ENCODE measurements around the gene CTBP2. TPM values are rescaled to one million over a fixed set of nuclear protein-coding genes. Genes with fewer than 3 reads are reported as not detected.

Gene CTBP2
- total RNA-seq, 1 donor from 2014 or later, result 57.7 TPM

DNA sequence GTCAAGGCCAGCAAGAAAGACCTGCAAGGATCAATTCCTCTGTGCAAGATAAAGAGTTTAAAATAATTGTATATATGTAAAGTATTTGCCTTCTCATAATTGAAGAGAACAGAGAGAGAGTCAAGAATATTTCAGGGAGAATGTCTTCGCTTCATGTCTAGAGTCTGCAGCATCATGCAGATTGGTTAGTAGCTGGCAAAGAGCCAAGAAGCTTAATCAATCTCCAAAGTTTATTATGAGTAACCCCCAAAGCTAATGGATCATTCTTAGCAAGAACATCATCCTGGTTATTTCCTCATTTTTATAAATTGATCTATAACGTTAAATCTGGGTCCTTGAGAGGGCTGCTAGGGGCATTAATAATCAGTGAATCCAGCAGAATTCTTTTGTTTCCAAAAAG is 38.9 kb upstream of the CTBP2 start:
- DNase-seq (ENCODE audit: low spot score in 2 of 2), result no peak
- Histone ChIP-seq H3K36me3 (no peaks in the 10 kb centered on the region), H3K4me1 (no peaks in the 10 kb centered on the region), H3K27ac (no peak overlapping the region), H3K27me3 (no peaks in the 10 kb centered on the region), H3K9me3 (no peaks in the 10 kb centered on the region), H3K4me3 (no peak overlapping the region)
- TF ChIP-seq, protein P1, sequence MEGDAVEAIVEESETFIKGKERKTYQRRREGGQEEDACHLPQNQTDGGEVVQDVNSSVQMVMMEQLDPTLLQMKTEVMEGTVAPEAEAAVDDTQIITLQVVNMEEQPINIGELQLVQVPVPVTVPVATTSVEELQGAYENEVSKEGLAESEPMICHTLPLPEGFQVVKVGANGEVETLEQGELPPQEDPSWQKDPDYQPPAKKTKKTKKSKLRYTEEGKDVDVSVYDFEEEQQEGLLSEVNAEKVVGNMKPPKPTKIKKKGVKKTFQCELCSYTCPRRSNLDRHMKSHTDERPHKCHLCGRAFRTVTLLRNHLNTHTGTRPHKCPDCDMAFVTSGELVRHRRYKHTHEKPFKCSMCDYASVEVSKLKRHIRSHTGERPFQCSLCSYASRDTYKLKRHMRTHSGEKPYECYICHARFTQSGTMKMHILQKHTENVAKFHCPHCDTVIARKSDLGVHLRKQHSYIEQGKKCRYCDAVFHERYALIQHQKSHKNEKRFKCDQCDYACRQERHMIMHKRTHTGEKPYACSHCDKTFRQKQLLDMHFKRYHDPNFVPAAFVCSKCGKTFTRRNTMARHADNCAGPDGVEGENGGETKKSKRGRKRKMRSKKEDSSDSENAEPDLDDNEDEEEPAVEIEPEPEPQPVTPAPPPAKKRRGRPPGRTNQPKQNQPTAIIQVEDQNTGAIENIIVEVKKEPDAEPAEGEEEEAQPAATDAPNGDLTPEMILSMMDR (IDR thresholded peaks at IDR 0.05), result no peak
- intact Hi-C loops (cut with DNase I), result no loop called here

DNA sequence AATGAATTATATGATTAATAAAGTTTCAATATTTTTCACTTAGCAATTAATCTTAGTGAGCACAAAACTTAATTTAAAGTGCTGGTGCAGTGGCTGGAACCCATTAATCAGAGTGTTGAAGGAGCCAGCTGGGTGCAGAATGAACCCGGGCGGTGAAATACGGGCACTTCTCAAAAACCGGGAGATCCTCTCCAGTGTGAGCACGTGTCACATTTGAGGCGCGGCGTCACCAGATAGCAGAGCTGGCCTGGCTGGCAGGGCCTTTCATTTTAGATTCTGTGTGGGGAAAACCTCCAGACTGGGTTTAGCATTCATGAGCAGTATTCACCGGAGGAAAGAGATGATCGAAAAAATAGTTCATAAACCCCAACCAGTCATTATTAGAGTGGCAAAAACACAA is 34.5 kb upstream of the CTBP2 start:
- no peaks in the 10 kb centered on the region for H3K4me1 ChIP-seq
- intact Hi-C loops (cut with DNase I), result no loop called here
- no peaks in the 10 kb centered on the region for H3K27me3 ChIP-seq
- H3K4me3 ChIP-seq, result no peak overlapping the region
- no peak for DNase-seq (ENCODE audit: low spot score in 2 of 2)
- TF ChIP-seq, protein P1 (IDR thresholded peaks at IDR 0.05), result no peak
- H3K9me3 ChIP-seq, result no peaks in the 10 kb centered on the region
- no peak overlapping the region for H3K27ac ChIP-seq
- no peaks in the 10 kb centered on the region for H3K36me3 ChIP-seq

DNA sequence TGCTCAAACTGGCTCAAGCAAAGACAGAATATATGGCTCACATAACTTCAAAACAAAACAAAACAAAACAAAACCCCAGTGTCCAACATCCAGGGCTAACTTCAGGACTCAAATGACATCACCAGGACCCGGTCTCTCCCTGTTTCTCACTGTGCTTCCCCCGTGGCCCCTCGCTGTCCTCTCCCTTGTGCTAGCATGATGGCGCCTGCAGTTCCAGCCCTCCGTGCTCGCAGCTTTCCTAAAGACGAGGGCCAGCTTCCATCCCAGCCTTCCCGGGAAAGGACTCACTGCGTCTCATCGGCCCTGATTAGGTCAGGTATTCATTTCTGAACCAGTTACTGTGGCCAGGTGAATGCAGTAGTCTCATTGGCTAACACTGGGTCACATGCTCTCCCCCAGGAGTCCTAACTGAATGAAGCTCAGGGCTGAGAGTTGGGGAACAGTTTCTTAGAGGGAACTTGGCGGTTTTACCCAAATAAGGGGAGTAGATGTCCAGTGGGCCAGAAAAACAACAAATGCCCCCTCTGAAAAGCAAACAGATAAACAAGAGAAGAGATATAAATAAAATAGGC is 33.0 kb upstream of the CTBP2 start:
- H3K36me3 ChIP-seq, result no peaks in the 10 kb centered on the region
- intact Hi-C loops (cut with DNase I), result no loop called here
- no peak overlapping the region for H3K4me3 ChIP-seq
- no peaks in the 10 kb centered on the region for H3K4me1 ChIP-seq
- H3K9me3 ChIP-seq, result no peaks in the 10 kb centered on the region
- TF ChIP-seq, protein P1 (IDR thresholded peaks at IDR 0.05), result no peak
- no peak overlapping the region for H3K27ac ChIP-seq
- DNase-seq (ENCODE audit: low spot score in 2 of 2), result no peak
- no peaks in the 10 kb centered on the region for H3K27me3 ChIP-seq

DNA sequence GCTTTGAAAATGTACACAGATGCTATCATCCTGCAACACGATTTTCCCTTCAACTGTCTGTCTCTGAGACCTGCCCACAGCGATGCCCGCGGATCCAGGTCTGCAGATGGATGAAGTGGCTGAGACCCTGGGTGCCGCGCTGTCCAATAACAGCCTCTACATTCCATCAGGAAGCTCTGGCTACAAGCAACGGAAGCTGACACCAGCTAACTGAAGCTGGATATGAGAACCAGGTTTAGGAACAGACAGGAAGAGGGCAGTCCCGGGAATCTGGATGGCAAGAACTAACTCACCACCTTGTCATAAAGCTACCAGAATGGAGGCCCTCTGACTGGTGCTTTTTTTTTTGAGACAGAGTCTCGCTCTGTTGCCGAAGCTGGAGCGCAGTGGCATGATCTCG is 32.3 kb upstream of the CTBP2 start:
- DNase-seq (ENCODE audit: low spot score in 2 of 2), result no peak
- Histone ChIP-seq H3K4me1 (no peaks in the 10 kb centered on the region), H3K36me3 (no peaks in the 10 kb centered on the region), H3K27ac (no peak overlapping the region), H3K4me3 (no peak overlapping the region), H3K9me3 (no peaks in the 10 kb centered on the region), H3K27me3 (no peaks in the 10 kb centered on the region)
- TF ChIP-seq, protein P1 (IDR thresholded peaks at IDR 0.05), result no peak
- intact Hi-C loops (cut with DNase I), result no loop called here

DNA sequence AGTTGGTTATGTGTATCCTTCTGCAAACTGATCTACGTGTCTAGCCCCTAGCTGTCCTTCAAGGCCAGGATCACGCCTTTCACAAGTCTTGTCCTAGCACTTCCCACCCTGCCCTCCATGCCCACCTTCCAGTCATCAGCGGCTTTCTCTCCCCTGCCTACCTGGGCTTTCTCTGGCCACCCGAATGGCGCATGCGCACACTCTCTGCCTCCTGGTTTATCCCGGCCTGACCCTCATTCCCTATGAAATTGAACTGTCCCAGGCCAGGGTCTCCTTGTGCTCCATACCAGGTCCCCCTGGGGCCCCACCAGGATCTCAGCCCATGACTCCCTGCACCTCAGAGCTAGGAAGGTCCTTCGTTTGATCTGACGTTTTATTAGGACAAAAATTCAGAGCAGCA is 31.6 kb upstream of the CTBP2 start:
- DNase-seq (ENCODE audit: low spot score in 2 of 2), result no peak
- intact Hi-C loops (cut with DNase I), result no loop called here
- Histone ChIP-seq H3K27me3 (no peaks in the 10 kb centered on the region), H3K4me1 (no peaks in the 10 kb centered on the region), H3K27ac (no peak overlapping the region), H3K9me3 (no peaks in the 10 kb centered on the region), H3K4me3 (no peak overlapping the region), H3K36me3 (no peaks in the 10 kb centered on the region)
- TF ChIP-seq, protein P1 (IDR thresholded peaks at IDR 0.05), result no peak

DNA sequence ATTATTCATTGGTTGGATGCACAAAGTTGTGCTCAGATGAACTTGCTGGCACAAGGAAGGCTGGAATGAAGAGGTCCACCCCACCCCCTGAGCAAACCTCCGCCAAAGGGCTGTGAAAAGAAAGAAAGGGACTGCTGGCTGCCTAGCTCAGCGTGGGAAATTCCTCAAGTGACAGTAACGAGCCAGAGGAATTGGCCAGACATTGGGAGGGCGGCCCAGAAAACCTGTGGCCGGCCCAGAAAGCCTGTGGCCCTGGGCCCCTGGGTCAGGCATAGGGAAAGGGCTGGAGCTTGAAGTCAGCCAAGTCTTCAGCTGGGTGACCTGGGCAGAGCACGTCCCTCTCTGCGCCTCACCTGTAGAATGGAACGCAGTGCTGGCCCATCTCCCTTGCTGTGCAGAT is 30.6 kb upstream of the CTBP2 start:
- Histone ChIP-seq H3K4me3 (no peak overlapping the region), H3K36me3 (no peaks in the 10 kb centered on the region), H3K27me3 (no peaks in the 10 kb centered on the region), H3K4me1 (no peaks in the 10 kb centered on the region), H3K27ac (no peak overlapping the region), H3K9me3 (no peaks in the 10 kb centered on the region)
- no peak for DNase-seq (ENCODE audit: low spot score in 2 of 2)
- TF ChIP-seq, protein P1 (IDR thresholded peaks at IDR 0.05), result no peak
- intact Hi-C loops (cut with DNase I), result no loop called here

Data from ascending aorta (tissue), 2 donors.